HG03095 (cell line): ENCODE measurements around the gene ATP11A.
"Not testable (repeated sequence)": the region's sequence is repeated elsewhere in the genome, so short reads cannot be mapped to it uniquely, and the experiment has no call there.

Experiments
- ATAC-seq: cut with Tn5 transposase; IDR thresholded peaks from one replicate; pipeline ENCODE4 v1.9.1; 2021; ENCODE audit warnings: moderate library complexity; ENCODE audit not compliant: unreplicated experiment

Gene ATP11A

DNA sequence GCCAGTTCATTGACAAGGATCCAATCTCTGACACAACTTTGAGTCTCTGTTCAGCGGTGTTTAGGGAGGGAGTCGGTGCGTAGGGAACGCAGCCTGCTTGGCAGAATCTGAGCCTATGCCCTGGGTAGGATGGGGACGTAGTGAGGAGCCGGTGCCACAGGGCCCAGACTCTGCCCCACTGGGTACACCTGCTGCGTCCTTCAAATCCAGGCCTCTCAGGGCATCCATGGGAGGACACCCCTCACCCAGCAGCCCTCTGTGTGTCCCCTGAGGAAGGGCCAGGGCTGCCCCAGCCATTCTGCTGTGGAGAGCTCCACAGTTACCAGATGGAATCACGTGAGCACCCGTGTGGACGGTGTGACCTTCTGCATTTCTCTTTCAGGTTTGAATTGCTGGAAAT is 146.0 kb downstream of the ATP11A start:
- no peak for ATAC-seq

DNA sequence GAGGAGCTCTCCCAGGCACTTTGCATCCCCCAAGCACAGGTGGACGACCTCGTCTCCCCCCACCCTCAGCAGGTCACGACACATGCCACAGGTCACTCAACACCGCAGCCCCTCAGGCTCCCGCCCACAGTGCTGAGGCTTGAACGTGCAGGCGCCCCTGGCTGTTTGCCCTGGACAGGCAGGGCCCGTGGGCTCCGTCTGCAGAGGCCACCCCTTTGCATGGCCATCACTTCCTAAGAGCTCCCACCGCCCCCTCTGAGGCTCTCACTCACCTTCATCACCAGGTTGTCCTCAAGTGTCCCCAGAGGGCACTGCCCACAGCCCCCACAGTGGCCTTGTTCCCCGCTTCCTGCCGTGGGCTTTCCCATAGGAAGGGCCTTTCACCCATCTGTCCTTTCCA is 147.1 kb downstream of the ATP11A start:
- ATAC-seq, result no peak

DNA sequence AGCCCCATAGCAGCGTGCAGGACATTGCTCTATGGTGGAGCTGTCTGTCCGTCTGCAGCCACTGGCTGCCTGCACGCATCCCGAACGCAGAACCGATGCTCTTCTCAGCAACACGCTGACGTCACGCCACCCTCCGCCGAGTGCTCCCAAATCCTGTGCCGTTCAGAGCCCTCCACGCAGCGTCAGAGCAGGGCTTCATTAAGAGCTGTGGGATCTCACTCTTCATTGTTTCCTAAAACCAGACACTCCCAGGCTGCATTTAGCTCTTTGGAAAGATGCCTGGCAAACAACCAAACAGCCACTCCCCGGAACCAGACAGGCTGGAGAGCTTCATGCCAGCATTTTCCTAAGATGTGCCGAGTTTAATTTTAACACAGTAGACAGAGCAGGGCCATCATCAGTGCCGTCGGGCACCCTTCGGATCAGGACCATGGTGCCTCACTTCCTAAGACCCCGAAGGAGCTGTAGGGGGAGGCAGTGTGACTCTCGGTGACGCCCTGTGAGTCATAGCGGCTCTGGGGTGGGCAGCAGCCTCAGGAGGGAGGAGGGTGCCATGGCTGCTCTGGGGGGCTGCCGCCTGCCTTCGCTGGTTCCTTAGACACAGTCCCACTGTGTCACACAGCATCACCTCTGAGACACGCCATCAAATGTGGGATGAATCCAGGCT is 147.7 kb downstream of the ATP11A start:
- ATAC-seq, result no peak

DNA sequence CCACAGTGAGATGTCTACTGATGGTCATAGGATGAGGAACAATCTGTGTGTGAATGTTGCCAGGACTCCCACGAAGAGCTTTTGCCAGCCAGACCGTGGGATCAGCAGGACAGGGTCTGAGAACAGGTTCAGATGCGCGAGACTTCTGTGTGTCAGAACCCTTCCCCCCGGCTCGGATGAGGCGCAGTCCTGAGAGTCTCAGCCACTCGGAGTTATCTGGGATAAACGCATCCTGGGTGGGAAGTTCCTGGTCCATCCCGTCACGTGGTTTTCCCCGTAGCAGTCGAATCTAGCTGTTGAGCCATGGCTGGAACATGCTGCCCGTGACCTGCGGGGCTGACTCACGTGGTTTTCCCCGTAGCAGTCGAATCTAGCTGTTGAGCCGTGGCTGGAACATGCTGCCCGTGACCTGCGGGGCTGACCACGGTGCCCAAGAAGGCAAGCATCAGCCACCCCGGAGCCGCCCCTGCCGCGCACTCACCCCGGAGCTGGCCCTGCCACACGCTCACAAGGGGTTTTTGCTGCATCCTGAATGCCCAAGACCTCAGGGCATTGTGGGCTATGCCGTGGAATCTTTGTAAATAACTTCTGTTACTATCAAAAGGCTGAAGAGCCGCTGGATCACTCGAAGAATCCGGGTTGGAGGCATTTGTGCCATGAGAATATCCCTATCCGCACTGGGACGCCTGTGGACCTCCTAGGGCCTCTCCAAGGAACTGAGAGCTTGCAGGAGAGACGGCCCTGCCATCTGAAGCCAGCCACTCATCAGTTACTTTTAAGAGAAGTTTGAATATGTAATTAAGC is 148.4 kb downstream of the ATP11A start:
- ATAC-seq, result no peak

- no peak for ATAC-seq
These were observed 148.9 kb downstream of the ATP11A start for GRCh38 chr13:112838842-112839117.

DNA sequence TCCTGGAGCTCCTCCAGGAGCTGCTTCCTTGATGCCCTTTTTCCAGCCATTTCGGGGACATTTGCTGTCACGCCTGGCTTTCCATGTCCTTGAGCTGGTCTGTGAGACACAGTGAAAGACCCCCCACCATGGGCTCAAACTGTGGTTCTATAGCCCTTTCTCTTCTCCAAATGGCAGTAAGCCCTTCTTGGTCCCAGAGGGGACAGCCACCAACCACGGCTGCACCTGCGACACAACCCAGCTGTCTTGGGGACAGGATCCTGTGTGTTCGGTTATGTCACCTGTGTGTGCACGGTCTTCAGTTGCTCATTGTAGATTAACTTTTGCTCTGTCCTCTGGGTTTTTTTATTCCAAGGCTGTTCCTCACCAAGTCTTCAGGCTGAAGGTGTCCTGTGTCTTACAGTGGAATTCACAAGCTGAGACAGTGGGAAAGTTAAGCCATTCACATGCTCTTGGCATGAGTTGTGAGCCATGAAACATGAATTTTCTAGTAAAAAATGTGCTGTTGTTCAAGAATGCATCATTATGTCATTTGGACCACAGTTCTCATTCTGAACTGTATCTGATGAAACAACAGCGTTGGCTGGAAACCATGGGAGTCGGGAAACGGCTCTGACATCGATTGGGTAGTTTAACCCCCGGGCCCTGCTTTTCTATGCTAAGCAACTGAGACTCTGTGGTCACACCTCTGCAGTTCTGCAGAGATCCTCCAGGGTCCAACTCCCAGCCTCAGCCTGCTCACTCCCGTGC is 149.7 kb downstream of the ATP11A start:
- no peak for ATAC-seq

DNA sequence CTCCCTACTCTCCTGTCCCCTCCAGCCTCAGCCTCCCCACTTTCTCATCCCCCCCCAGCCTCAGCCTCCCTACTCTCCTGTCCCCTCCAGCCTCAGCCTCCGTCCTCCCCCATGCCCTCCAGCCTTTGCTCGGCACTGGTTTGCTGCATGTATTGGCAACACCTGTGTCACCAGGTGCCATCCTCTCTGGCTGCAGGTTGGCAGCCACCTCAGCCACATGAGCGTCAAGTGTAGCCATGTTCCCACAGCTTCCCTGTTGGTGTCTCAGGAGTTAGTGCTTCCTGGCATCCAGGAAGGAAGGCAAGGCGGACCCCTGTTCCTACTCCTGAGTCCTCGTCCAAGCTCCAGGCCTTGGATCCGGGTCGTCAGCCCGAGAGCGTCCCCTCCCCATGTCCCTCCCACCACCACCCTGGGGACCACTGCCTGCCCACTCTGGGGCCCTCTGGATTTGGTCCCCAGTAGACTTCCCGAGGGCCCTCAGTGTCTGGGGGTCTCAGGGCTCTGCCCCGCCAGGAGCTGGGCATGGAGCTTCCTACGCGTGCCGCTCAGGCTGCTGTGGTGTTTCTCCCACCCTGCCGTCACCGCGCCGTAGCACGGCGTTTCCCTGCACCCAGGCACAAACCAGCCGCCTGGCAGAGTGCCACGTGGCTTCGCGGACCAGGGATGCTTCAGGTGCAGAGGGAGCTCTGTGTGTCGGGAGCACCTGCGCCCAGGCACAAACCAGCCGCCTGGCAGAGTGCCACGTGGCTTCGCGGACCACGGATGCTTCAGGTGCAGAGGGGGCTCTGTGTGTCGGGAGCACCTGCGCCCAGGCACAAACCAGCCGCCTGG is 150.8 kb downstream of the ATP11A start:
- no peak for ATAC-seq

GRCh38 chr13:112841303-112842015 is 151.6 kb downstream of the ATP11A start:
- not testable (repeated sequence) for ATAC-seq

GRCh38 chr13:112842343-112842856 is 152.6 kb downstream of the ATP11A start:
- ATAC-seq, result no peak

DNA sequence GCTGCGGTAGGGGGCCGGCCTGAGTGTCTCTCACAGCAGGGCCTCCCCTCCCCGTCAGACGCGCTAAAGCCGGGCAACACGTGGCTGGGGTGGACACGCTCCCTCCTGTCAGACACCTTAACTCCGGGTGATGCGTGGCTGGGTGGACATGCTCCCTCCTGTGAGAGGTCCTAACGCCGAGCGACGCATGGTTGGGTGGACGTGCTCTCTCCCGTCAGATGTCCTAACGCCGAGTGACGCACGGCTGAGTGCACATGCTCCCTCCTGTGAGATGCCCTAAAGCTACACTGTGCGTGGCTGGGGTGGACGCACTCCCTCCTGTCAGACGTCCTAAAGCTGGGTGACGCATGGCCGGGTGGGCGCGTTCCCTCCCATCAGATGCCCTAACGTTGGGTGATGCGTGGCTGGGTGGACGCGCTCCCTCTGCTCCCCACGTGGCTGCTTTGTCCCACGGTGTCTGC is 153.1 kb downstream of the ATP11A start:
- no peak for ATAC-seq

DNA sequence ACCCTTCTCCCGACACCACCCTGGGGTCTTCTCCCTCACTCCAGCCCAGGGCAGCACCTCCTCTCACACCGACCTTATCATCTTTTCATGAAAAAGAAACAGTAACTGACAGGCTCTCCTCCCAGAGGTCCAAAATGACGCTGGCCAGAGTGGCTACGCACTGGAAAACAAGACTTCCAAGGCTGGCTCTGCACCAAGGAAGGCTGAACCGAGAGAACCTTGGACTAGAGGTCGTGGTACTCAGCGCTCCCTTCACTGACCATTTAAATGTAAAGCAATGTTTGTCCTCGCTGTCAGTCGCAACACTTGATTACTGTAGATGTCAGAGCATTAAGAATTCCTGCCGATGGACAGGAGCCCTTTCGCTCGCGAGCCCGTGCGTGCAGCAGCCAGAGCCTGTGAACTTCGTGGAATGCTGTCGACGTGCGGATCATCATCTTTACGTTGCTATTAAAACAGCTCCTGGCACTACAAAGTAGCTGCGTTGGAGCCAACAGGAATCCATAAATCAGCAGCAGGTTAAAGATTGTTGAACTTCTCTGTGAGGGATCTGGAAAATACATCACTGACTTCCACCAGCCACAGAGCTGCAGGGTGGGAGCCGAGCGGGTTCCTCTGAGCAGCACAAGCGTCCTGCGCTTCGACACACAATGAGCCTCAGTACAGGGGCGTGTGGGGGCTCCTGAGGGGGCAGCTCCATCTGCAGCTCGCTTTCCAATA is 153.7 kb downstream of the ATP11A start:
- ATAC-seq, result no peak

DNA sequence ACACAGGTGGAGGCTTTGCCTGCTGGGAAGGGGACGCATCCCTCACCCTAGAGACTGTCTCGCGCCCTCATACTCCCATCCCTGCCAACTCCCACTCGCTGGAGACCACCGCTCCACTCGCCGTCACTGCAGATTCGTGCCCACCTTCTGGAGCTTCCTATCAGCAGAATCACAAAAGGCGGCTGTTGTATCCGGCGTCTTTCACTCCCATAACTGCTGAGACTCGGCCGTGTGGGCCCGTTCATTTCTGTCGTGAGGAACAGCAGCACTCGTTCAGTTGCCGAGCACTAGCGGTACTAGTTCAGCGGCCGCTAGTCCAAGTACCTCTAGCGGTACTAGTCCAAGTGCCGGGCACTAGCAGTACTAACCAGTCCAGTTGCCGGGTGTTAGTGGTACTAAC is 154.6 kb downstream of the ATP11A start:
- no peak for ATAC-seq

- no peak for ATAC-seq
These were observed 155.0 kb downstream of the ATP11A start for GRCh38 chr13:112844879-112845278.

DNA sequence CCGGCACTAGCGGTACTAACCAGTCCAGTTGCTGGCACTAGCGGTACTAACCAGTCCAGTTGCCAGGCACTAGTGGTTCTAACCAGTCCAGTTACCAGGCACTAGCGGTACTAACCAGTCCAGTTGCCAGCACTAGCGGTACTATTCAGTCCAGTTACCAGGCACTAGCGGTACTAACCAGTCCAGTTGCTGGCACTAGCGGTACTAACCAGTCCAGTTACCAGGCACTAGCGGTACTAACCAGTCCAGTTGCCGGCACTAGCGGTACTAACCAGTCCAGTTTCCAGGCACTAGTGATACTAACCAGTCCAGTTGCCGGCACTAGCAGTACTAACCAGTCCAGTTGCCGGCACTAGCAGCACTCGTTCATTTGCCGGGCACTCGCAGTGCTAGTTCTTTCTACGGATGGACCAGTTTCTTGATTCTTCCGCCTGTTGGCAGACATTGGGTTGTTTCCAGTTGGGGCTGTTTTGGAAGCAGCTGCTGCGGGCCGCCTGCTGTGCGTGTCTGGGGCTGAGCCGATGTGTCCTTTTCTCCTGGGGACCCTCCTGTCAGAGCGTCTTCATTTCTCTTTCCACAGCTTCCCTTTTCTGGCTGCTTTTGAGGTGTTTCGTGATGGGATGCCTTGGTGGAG is 155.8 kb downstream of the ATP11A start:
- ATAC-seq, result no peak

DNA sequence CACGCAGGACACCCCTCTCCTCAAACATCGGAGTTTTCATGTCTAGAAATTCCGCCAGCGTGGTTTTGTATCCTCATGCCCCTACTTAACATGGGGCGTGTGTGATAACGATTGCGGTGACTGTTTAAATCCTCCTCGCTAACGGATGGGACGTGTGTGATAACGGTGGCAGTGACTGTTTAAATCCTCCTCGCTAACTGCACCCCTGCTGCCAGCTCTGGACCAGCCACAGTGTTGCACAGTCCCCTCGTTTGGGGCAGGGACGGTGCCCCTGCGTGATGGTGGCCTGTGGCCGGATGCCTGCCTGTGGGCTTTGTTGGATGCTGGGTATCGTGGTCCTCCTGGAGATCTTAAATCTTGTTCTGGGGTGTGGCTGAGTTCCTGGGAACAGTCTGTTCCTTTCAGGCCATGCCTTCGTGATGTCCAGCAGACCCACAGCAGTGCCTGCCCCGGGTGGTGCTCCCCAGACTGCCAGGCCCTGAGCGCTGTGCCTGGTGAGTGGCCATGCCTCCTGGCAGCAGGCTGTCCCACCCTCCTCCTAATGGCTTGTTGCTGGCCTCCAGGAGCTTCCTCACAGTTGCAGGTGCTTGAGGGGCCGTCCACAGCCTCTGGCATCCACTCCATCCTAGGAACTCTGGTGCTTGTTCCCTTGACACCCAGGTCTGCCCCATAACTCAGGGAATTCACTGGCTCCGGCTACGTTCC is 156.7 kb downstream of the ATP11A start:
- no peak for ATAC-seq

DNA sequence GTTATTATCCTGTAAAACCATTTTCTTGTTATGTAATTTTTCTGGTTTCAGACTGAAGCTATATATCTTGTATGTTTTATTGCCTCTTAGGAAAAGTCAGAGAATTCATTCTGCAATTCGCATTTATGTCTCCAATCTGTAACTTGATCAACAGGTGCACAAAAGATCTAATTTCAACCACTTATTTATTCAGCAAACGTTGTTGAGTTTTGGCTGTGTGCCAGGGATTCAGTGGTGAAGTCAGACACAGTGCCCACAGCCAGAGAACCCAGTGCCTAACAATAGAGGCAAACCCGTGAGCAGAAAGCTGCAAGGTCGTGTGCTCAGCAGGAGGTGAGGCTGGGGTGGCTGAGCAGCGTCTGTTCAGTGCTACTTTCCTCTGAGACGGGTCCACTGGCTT is 159.7 kb downstream of the ATP11A start:
- ATAC-seq, result no peak

- ATAC-seq, result no peak
These were observed 160.4 kb downstream of the ATP11A start for GRCh38 chr13:112850273-112850672.
